Measurements from ENCODE around the gene XYLB.

GRCh38 chr3:38297537-38297936 lies 49.0 kb upstream of the XYLB start:
- TF ChIP-seq, protein P1, sequence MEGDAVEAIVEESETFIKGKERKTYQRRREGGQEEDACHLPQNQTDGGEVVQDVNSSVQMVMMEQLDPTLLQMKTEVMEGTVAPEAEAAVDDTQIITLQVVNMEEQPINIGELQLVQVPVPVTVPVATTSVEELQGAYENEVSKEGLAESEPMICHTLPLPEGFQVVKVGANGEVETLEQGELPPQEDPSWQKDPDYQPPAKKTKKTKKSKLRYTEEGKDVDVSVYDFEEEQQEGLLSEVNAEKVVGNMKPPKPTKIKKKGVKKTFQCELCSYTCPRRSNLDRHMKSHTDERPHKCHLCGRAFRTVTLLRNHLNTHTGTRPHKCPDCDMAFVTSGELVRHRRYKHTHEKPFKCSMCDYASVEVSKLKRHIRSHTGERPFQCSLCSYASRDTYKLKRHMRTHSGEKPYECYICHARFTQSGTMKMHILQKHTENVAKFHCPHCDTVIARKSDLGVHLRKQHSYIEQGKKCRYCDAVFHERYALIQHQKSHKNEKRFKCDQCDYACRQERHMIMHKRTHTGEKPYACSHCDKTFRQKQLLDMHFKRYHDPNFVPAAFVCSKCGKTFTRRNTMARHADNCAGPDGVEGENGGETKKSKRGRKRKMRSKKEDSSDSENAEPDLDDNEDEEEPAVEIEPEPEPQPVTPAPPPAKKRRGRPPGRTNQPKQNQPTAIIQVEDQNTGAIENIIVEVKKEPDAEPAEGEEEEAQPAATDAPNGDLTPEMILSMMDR (IDR thresholded peaks at IDR 0.05; ENCODE audit: low read depth, low read length, poor library complexity, severe bottlenecking) = no peak
- no peak for TF ChIP-seq EZH2phosphoT487 (IDR thresholded peaks at IDR 0.05; ENCODE audit: borderline replicate concordance, low read length)

Data from DOHH2 (cell line).